ENCODE data around the gene SPEF1.

GRCh38 chr20:3729811-3730540 lies 51.3 kb downstream of the SPEF1 start:
- TF ChIP-seq FOXK2 (IDR thresholded peaks at IDR 0.05) = no peak
- no peak for TF ChIP-seq NFRKB (IDR thresholded peaks at IDR 0.05)
- TF ChIP-seq SP1 (IDR thresholded peaks at IDR 0.05) = no peak
- no peak for TF ChIP-seq FOXM1 (IDR thresholded peaks at IDR 0.05; ENCODE audit: borderline replicate concordance)
- TF ChIP-seq PKNOX1 (IDR thresholded peaks at IDR 0.05) = no peak
- no peak for TF ChIP-seq ELF4 (IDR thresholded peaks at IDR 0.05)
